ENCODE measurements around the gene KLHL6. TPM values are rescaled to one million over a fixed set of nuclear protein-coding genes. Genes with fewer than 3 reads are reported as not detected.

Gene KLHL6
- total RNA-seq, 1 donor from 2014 or later = 0.11 TPM

- Mint-ChIP-seq H3K36me3 (ENCODE audit: low read depth, unreplicated experiment) (peaks cover 2% of the 10 kb centered on the region), H3K27ac (ENCODE audit: unreplicated experiment) (no peak overlapping the region), H3K27me3 (ENCODE audit: low read depth, unreplicated experiment) (peaks cover 1% of the 10 kb centered on the region), H3K4me3 (ENCODE audit: unreplicated experiment) (no peak overlapping the region), H3K9me3 (ENCODE audit: unreplicated experiment) (peaks cover 2% of the 10 kb centered on the region), H3K4me1 (ENCODE audit: low read depth, unreplicated experiment) (no peaks in the 10 kb centered on the region)
- DNase-seq (ENCODE audit: low read depth) (no peak), FAIRE-seq (no peak)
- Histone ChIP-seq H3K27ac (ENCODE audit: low read depth, low read length) (no peak overlapping the region), H3K27me3 (ENCODE audit: insufficient read depth, low read length) (peaks cover 3% of the 10 kb centered on the region), H3K9ac (ENCODE audit: low read length) (no peak overlapping the region), H4K20me1 (ENCODE audit: insufficient read depth, low read length) (no peaks in the 10 kb centered on the region), H3K9me3 (ENCODE audit: insufficient read depth, low read depth, low read length) (peaks cover 5% of the 10 kb centered on the region), H3K79me2 (ENCODE audit: insufficient read depth, low read length) (no peaks in the 10 kb centered on the region), H3K36me3 (ENCODE audit: insufficient read depth, low read length) (no peaks in the 10 kb centered on the region), H3K4me1 (ENCODE audit: insufficient read depth, low read length) (no peaks in the 10 kb centered on the region), H2AFZ (ENCODE audit: low read depth, low read length) (no peak overlapping the region), H3K4me2 (ENCODE audit: low read length) (no peak overlapping the region), H3K4me3 (ENCODE audit: insufficient read depth, low read depth, low read length) (no peak overlapping the region)
- TF ChIP-seq CTCF (IDR thresholded peaks at IDR 0.05; ENCODE audit: insufficient read depth, low read depth, low read length) = no peak
- no peak for TF ChIP-seq EZH2 (IDR thresholded peaks at IDR 0.05; ENCODE audit: insufficient read depth, low read length)
These were observed 48.0 kb downstream of the KLHL6 start for GRCh38 chr3:183507551-183507950.

- Histone ChIP-seq H4K20me1 (ENCODE audit: insufficient read depth, low read length) (no peaks in the 10 kb centered on the region), H3K9ac (ENCODE audit: low read length) (no peak overlapping the region), H3K79me2 (ENCODE audit: insufficient read depth, low read length) (no peaks in the 10 kb centered on the region), H3K36me3 (ENCODE audit: insufficient read depth, low read length) (no peaks in the 10 kb centered on the region), H3K27ac (ENCODE audit: low read depth, low read length) (no peak overlapping the region), H3K4me1 (ENCODE audit: insufficient read depth, low read length) (no peaks in the 10 kb centered on the region), H3K4me3 (ENCODE audit: insufficient read depth, low read depth, low read length) (no peak overlapping the region), H2AFZ (ENCODE audit: low read depth, low read length) (no peak overlapping the region), H3K27me3 (ENCODE audit: insufficient read depth, low read length) (peaks cover 3% of the 10 kb centered on the region), H3K9me3 (ENCODE audit: insufficient read depth, low read depth, low read length) (peaks cover 5% of the 10 kb centered on the region), H3K4me2 (ENCODE audit: low read length) (no peak overlapping the region)
- Mint-ChIP-seq H3K36me3 (ENCODE audit: low read depth, unreplicated experiment) (peaks cover 2% of the 10 kb centered on the region), H3K4me1 (ENCODE audit: low read depth, unreplicated experiment) (no peaks in the 10 kb centered on the region), H3K27ac (ENCODE audit: unreplicated experiment) (no peak overlapping the region), H3K9me3 (ENCODE audit: unreplicated experiment) (peaks cover 2% of the 10 kb centered on the region), H3K4me3 (ENCODE audit: unreplicated experiment) (no peak overlapping the region), H3K27me3 (ENCODE audit: low read depth, unreplicated experiment) (peaks cover 3% of the 10 kb centered on the region)
- TF ChIP-seq CTCF (IDR thresholded peaks at IDR 0.05; ENCODE audit: insufficient read depth, low read depth, low read length) = no peak
- no peak for TF ChIP-seq EZH2 (IDR thresholded peaks at IDR 0.05; ENCODE audit: insufficient read depth, low read length)
- FAIRE-seq (no peak), DNase-seq (ENCODE audit: low read depth) (no peak)
These were observed 48.7 kb downstream of the KLHL6 start for GRCh38 chr3:183506674-183507320.

GRCh38 chr3:183504597-183504996 lies 50.9 kb downstream of the KLHL6 start:
- Histone ChIP-seq H3K36me3 (ENCODE audit: insufficient read depth, low read length) (no peaks in the 10 kb centered on the region), H3K27me3 (ENCODE audit: insufficient read depth, low read length) (peaks cover 3% of the 10 kb centered on the region), H3K4me2 (ENCODE audit: low read length) (no peak overlapping the region), H3K9ac (ENCODE audit: low read length) (no peak overlapping the region), H2AFZ (ENCODE audit: low read depth, low read length) (no peak overlapping the region), H3K79me2 (ENCODE audit: insufficient read depth, low read length) (no peaks in the 10 kb centered on the region), H3K9me3 (ENCODE audit: insufficient read depth, low read depth, low read length) (peaks cover 5% of the 10 kb centered on the region), H4K20me1 (ENCODE audit: insufficient read depth, low read length) (no peaks in the 10 kb centered on the region), H3K27ac (ENCODE audit: low read depth, low read length) (no peak overlapping the region), H3K4me1 (ENCODE audit: insufficient read depth, low read length) (no peaks in the 10 kb centered on the region), H3K4me3 (ENCODE audit: insufficient read depth, low read depth, low read length) (no peak overlapping the region)
- Mint-ChIP-seq H3K27me3 (ENCODE audit: low read depth, unreplicated experiment) (peaks cover 14% of the 10 kb centered on the region), H3K4me1 (ENCODE audit: low read depth, unreplicated experiment) (no peaks in the 10 kb centered on the region), H3K9me3 (ENCODE audit: unreplicated experiment) (peaks cover 2% of the 10 kb centered on the region), H3K36me3 (ENCODE audit: low read depth, unreplicated experiment) (peaks cover 2% of the 10 kb centered on the region), H3K4me3 (ENCODE audit: unreplicated experiment) (no peak overlapping the region), H3K27ac (ENCODE audit: unreplicated experiment) (no peak overlapping the region)
- no peak for DNase-seq (ENCODE audit: low read depth)
- TF ChIP-seq CTCF (IDR thresholded peaks at IDR 0.05; ENCODE audit: insufficient read depth, low read depth, low read length) (no peak), EZH2 (IDR thresholded peaks at IDR 0.05; ENCODE audit: insufficient read depth, low read length) (no peak)
- FAIRE-seq = no peak

Data from astrocyte (in vitro differentiated cells and primary cell).